ENCODE results near the gene BAZ2B.
"Not testable (repeated sequence)": the region's sequence is repeated elsewhere in the genome, so short reads cannot be mapped to it uniquely, and the experiment has no call there.

Gene BAZ2B

GRCh38 chr2:159419403-159419802 is 196.9 kb downstream of the BAZ2B start:
- H3K4me1 ChIP-seq (ENCODE audit: control extremely low read depth in 1 of 4, control insufficient read depth in 4 of 4, insufficient read depth in 4 of 4, low read length in 3 of 4): no peaks in the 10 kb centered on the region
- H3K9me3 ChIP-seq (ENCODE audit: control extremely low read depth in 1 of 5, control insufficient read depth in 4 of 5, insufficient read depth in 2 of 5, low read depth in 1 of 5, low read length in 4 of 5): no peaks in the 10 kb centered on the region
- no peaks in the 10 kb centered on the region for H3K27me3 ChIP-seq (replicated peaks in 2 of 5; ENCODE audit: control insufficient read depth in 4 of 5, insufficient read depth in 5 of 5, low read length in 4 of 5)
- no peak for DNase-seq
- ChIA-PET CTCF (interaction anchor here (1.2 kb wide), 1 partner anchor 12 kb away, joined by 3 read pairs; no protein-coding TSS in a partner anchor), POLR2A (no interaction called here)
- H3K27ac ChIP-seq (ENCODE audit: insufficient read depth in 1 of 2, low read depth in 1 of 2, low read length in 2 of 2, poor library complexity in 1 of 2, severe bottlenecking in 2 of 2): no peak overlapping the region
- peaks cover 4 to 20% (median 11%) of the 10 kb centered on the region in 4 experiments for H3K36me3 ChIP-seq (ENCODE audit: control insufficient read depth in 4 of 4, insufficient read depth in 4 of 4, low read length in 3 of 4)
- 100% methylated on average over 1 of the region's 2 CpGs for WGBS (ENCODE audit: insufficient coverage)
- no peak overlapping the region for H3K4me3 ChIP-seq (ENCODE audit: control insufficient read depth in 1 of 7, extremely low read depth in 1 of 7, insufficient read depth in 4 of 7, low read depth in 2 of 7, low read length in 6 of 7)

- DNase-seq: no peak
Observed at GRCh38 chr2:159411460-159411859, 204.9 kb downstream of the BAZ2B start.

GRCh38 chr2:159410276-159410675 is 206.1 kb downstream of the BAZ2B start:
- Histone ChIP-seq H3K9me3 (ENCODE audit: control extremely low read depth in 1 of 5, control insufficient read depth in 4 of 5, insufficient read depth in 2 of 5, low read depth in 1 of 5, low read length in 4 of 5) (no peaks in the 10 kb centered on the region), H3K27ac (ENCODE audit: insufficient read depth in 1 of 2, low read depth in 1 of 2, low read length in 2 of 2, poor library complexity in 1 of 2, severe bottlenecking in 2 of 2) (no peak overlapping the region), H3K4me3 (ENCODE audit: control insufficient read depth in 1 of 7, extremely low read depth in 1 of 7, insufficient read depth in 4 of 7, low read depth in 2 of 7, low read length in 6 of 7) (no peak overlapping the region), H3K4me1 (ENCODE audit: control extremely low read depth in 1 of 4, control insufficient read depth in 4 of 4, insufficient read depth in 4 of 4, low read length in 3 of 4) (no peaks in the 10 kb centered on the region), H3K36me3 (ENCODE audit: control insufficient read depth in 4 of 4, insufficient read depth in 4 of 4, low read length in 3 of 4) (peaks cover 8 to 33% (median 17%) of the 10 kb centered on the region in 4 experiments), H3K27me3 (replicated peaks in 2 of 5; ENCODE audit: control insufficient read depth in 4 of 5, insufficient read depth in 5 of 5, low read length in 4 of 5) (no peaks in the 10 kb centered on the region)
- ChIA-PET CTCF (no interaction called here), POLR2A (no interaction called here)
- DNase-seq: no peak
- WGBS (ENCODE audit: insufficient coverage): 100% methylated on average over 1 of the region's 5 CpGs

More at GRCh38 chr2:159411460-159411859, 204.9 kb downstream of the BAZ2B start:
- H3K27me3 ChIP-seq (replicated peaks in 2 of 5; ENCODE audit: control insufficient read depth in 4 of 5, insufficient read depth in 5 of 5, low read length in 4 of 5): no peaks in the 10 kb centered on the region
- H3K27ac ChIP-seq (ENCODE audit: insufficient read depth in 1 of 2, low read depth in 1 of 2, low read length in 2 of 2, poor library complexity in 1 of 2, severe bottlenecking in 2 of 2): no peak overlapping the region
- no peaks in the 10 kb centered on the region for H3K9me3 ChIP-seq (ENCODE audit: control extremely low read depth in 1 of 5, control insufficient read depth in 4 of 5, insufficient read depth in 2 of 5, low read depth in 1 of 5, low read length in 4 of 5)
- POLR2A ChIA-PET: no interaction called here
- no peak overlapping the region for H3K4me3 ChIP-seq (ENCODE audit: control insufficient read depth in 1 of 7, extremely low read depth in 1 of 7, insufficient read depth in 4 of 7, low read depth in 2 of 7, low read length in 6 of 7)
- no CpG with 5 or more reads among the region's 1 CpG for WGBS (ENCODE audit: insufficient coverage)
- CTCF ChIA-PET: interaction anchor here (0.5 kb wide), 1 partner anchor 178 kb away, joined by 3 read pairs; no protein-coding TSS in a partner anchor
- H3K36me3 ChIP-seq (ENCODE audit: control insufficient read depth in 4 of 4, insufficient read depth in 4 of 4, low read length in 3 of 4): peaks cover 8 to 27% (median 12%) of the 10 kb centered on the region in 4 experiments
- H3K4me1 ChIP-seq (ENCODE audit: control extremely low read depth in 1 of 4, control insufficient read depth in 4 of 4, insufficient read depth in 4 of 4, low read length in 3 of 4): no peaks in the 10 kb centered on the region

GRCh38 chr2:159409116-159409800 is 207.1 kb downstream of the BAZ2B start:
- WGBS (ENCODE audit: insufficient coverage): no CpG with 5 or more reads among the region's 3 CpGs
- CTCF ChIA-PET: no interaction called here
- Histone ChIP-seq H3K4me1 (ENCODE audit: control extremely low read depth in 1 of 4, control insufficient read depth in 4 of 4, insufficient read depth in 4 of 4, low read length in 3 of 4) (no peaks in the 10 kb centered on the region), H3K36me3 (ENCODE audit: control insufficient read depth in 4 of 4, insufficient read depth in 4 of 4, low read length in 3 of 4) (peaks cover 8 to 37% (median 20%) of the 10 kb centered on the region in 4 experiments), H3K9me3 (ENCODE audit: control extremely low read depth in 1 of 5, control insufficient read depth in 4 of 5, insufficient read depth in 2 of 5, low read depth in 1 of 5, low read length in 4 of 5) (no peaks in the 10 kb centered on the region), H3K27ac (ENCODE audit: insufficient read depth in 1 of 2, low read depth in 1 of 2, low read length in 2 of 2, poor library complexity in 1 of 2, severe bottlenecking in 2 of 2) (no peak overlapping the region), H3K27me3 (replicated peaks in 2 of 5; ENCODE audit: control insufficient read depth in 4 of 5, insufficient read depth in 5 of 5, low read length in 4 of 5) (no peaks in the 10 kb centered on the region), H3K4me3 (ENCODE audit: control insufficient read depth in 1 of 7, extremely low read depth in 1 of 7, insufficient read depth in 4 of 7, low read depth in 2 of 7, low read length in 6 of 7) (no peak overlapping the region)
- no peak for DNase-seq
- POLR2A ChIA-PET: interaction anchor here (0.6 kb wide), 1 partner anchor 11 kb away, joined by 7 read pairs; no protein-coding TSS in a partner anchor

- no peaks in the 10 kb centered on the region for H3K9me3 ChIP-seq (ENCODE audit: control extremely low read depth in 1 of 5, control insufficient read depth in 4 of 5, insufficient read depth in 2 of 5, low read depth in 1 of 5, low read length in 4 of 5)
- no CpG with 5 or more reads among the region's 2 CpGs for WGBS (ENCODE audit: insufficient coverage)
- H3K4me3 ChIP-seq (ENCODE audit: control insufficient read depth in 1 of 7, extremely low read depth in 1 of 7, insufficient read depth in 4 of 7, low read depth in 2 of 7, low read length in 6 of 7): no peak overlapping the region
- no peaks in the 10 kb centered on the region for H3K4me1 ChIP-seq (ENCODE audit: control extremely low read depth in 1 of 4, control insufficient read depth in 4 of 4, insufficient read depth in 4 of 4, low read length in 3 of 4)
- peaks cover 6 to 26% (median 10%) of the 10 kb centered on the region in 4 experiments for H3K36me3 ChIP-seq (ENCODE audit: control insufficient read depth in 4 of 4, insufficient read depth in 4 of 4, low read length in 3 of 4)
- no peak for DNase-seq
- H3K27ac ChIP-seq (ENCODE audit: insufficient read depth in 1 of 2, low read depth in 1 of 2, low read length in 2 of 2, poor library complexity in 1 of 2, severe bottlenecking in 2 of 2): no peak overlapping the region
- ChIA-PET POLR2A (no interaction called here), CTCF (no interaction called here)
- H3K27me3 ChIP-seq (replicated peaks in 2 of 5; ENCODE audit: control insufficient read depth in 4 of 5, insufficient read depth in 5 of 5, low read length in 4 of 5): no peaks in the 10 kb centered on the region
Observed at GRCh38 chr2:159402790-159403189, 213.6 kb downstream of the BAZ2B start.

GRCh38 chr2:159402160-159402559 is 214.2 kb downstream of the BAZ2B start:
- H3K9me3 ChIP-seq (ENCODE audit: control extremely low read depth in 1 of 5, control insufficient read depth in 4 of 5, insufficient read depth in 2 of 5, low read depth in 1 of 5, low read length in 4 of 5); POLR2A ChIA-PET; CTCF ChIA-PET; H3K27me3 ChIP-seq (replicated peaks in 2 of 5; ENCODE audit: control insufficient read depth in 4 of 5, insufficient read depth in 5 of 5, low read length in 4 of 5); H3K4me1 ChIP-seq (ENCODE audit: control extremely low read depth in 1 of 4, control insufficient read depth in 4 of 4, insufficient read depth in 4 of 4, low read length in 3 of 4); DNase-seq; H3K27ac ChIP-seq (ENCODE audit: insufficient read depth in 1 of 2, low read depth in 1 of 2, low read length in 2 of 2, poor library complexity in 1 of 2, severe bottlenecking in 2 of 2); H3K4me3 ChIP-seq (ENCODE audit: control insufficient read depth in 1 of 7, extremely low read depth in 1 of 7, insufficient read depth in 4 of 7, low read depth in 2 of 7, low read length in 6 of 7): not testable (repeated sequence)
- peaks cover 7 to 23% (median 10%) of the 10 kb centered on the region in 4 experiments for H3K36me3 ChIP-seq (ENCODE audit: control insufficient read depth in 4 of 4, insufficient read depth in 4 of 4, low read length in 3 of 4)
- no CpG with 5 or more reads among the region's 5 CpGs for WGBS (ENCODE audit: insufficient coverage)

- CTCF ChIA-PET: interaction anchor here (1.1 kb wide), 1 partner anchor 13 kb away, joined by 3 read pairs; no protein-coding TSS in a partner anchor
- Histone ChIP-seq H3K27ac (ENCODE audit: insufficient read depth in 1 of 2, low read depth in 1 of 2, low read length in 2 of 2, poor library complexity in 1 of 2, severe bottlenecking in 2 of 2) (no peak overlapping the region), H3K36me3 (ENCODE audit: control insufficient read depth in 4 of 4, insufficient read depth in 4 of 4, low read length in 3 of 4) (peaks cover 3 to 17% (median 12%) of the 10 kb centered on the region in 4 experiments)
Observed at GRCh38 chr2:159399716-159400415, 216.5 kb downstream of the BAZ2B start.

More at GRCh38 chr2:159399716-159400415, 216.5 kb downstream of the BAZ2B start:
- Histone ChIP-seq H3K27me3 (replicated peaks in 2 of 5; ENCODE audit: control insufficient read depth in 4 of 5, insufficient read depth in 5 of 5, low read length in 4 of 5) (no peaks in the 10 kb centered on the region), H3K4me1 (ENCODE audit: control extremely low read depth in 1 of 4, control insufficient read depth in 4 of 4, insufficient read depth in 4 of 4, low read length in 3 of 4) (no peaks in the 10 kb centered on the region), H3K9me3 (ENCODE audit: control extremely low read depth in 1 of 5, control insufficient read depth in 4 of 5, insufficient read depth in 2 of 5, low read depth in 1 of 5, low read length in 4 of 5) (no peaks in the 10 kb centered on the region), H3K4me3 (ENCODE audit: control insufficient read depth in 1 of 7, extremely low read depth in 1 of 7, insufficient read depth in 4 of 7, low read depth in 2 of 7, low read length in 6 of 7) (no peak overlapping the region)
- WGBS (ENCODE audit: insufficient coverage): 100% methylated on average over 1 of the region's 5 CpGs
- no peak for DNase-seq
- POLR2A ChIA-PET: no interaction called here
